Urinary bladder (tissue), 4 donors: ENCODE measurements around the gene PHC3. TPM values are rescaled to one million over a fixed set of nuclear protein-coding genes. Genes with fewer than 3 reads are reported as not detected.
A peak's percentile ranks its signal among the peaks of the same experiment; 100 is the strongest.

Source experiments
- DNase-seq: peaks from one replicate; pipeline ENCODE4 v3.0.0-alpha.2; 2015; ENCODE audit errors: extremely low spot score
- H3K27ac ChIP-seq: one replicate; pipeline ENCODE4 v1.5.1; 2013; ENCODE audit warnings: low read depth, mild to moderate bottlenecking, moderate library complexity
- H3K36me3 ChIP-seq: one replicate; pipeline ENCODE4 v1.6.1; 2013; ENCODE audit warnings: mild to moderate bottlenecking, moderate library complexity; ENCODE audit not compliant: insufficient read depth
- H3K4me1 ChIP-seq: one replicate; pipeline ENCODE4 v1.6.1; 2013; ENCODE audit warnings: mild to moderate bottlenecking, moderate library complexity; ENCODE audit not compliant: insufficient read depth
- H3K4me3 ChIP-seq: one replicate; pipeline ENCODE4 v1.5.1; 2013; ENCODE audit warnings: low read depth, low read length
- WGBS: extraction: QIAGEN DNeasy Blood & Tissue Kit; methylation state at CpG from one replicate; pipeline ENCODE4 v1.1.7; 2013; 5-methylcytosine and 5-hydroxymethylcytosine counted together
- polyA plus RNA-seq: library from polyadenylated mRNA; stranded (reverse); fragments of 200-250 nt; gene quantifications from one replicate; pipeline ENCODE4 v1.2.3, GENCODE V29; 2013
- small RNA-seq: library from RNA; depleted of rRNA; stranded (forward); fragments of <200 nt; gene quantifications from one replicate; pipeline ENCODE3, GENCODE V24; 2014
- total RNA-seq: library from RNA; depleted of rRNA; stranded (reverse); fragments of >200 nt; gene quantifications from one replicate; pipeline ENCODE4 v1.2.3, GENCODE V29; 2014
- donor health status: healthy with polysubstance abuse.
- donor health status: healthy.

PHC3 gene
- total and polyA plus RNA-seq, 2 donors, result 13.7 to 98.6 TPM

DNA sequence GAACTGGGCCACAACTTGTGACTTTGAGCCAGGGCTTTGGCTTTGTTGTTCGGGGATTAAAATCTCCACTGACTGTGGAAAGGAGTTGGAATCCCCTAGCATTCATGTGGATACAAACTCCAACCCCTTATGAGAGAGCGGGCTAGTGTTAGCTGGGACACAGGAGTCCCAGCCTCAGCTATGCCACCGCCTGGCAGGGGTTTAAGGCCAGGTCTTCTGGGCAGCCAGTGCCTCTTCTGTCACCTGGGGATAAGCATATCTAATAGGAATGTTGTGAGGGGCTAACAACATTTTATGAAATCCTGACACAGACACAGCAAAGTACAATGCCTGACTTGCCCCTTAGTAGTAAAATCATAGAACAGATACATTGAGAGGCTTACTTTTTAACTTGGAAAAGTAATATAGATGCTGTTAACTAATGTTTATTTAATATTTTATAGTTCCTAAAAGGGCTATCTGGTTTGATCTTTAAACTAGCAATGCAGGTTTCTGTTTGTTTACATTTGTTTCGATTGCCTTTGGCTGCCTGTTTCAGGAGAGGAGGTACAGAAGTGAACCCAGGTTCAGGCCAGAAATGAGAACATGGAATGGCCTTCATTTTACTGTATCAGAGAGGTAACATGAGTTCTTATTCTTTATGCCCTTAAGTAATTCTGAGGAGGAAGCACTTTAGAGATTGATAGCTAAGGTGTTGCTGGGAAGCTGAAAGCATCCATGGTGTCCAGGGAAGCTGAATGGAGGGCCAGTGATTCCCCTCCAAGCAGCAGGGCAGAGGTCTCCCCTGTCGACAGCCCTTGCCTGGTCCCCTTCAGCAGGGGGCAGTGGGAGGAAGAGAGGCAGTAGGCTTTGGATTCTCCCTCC, 135.0 kb downstream of the PHC3 start:
- DNase-seq, result no peak
- no peak overlapping the region for H3K4me3 ChIP-seq
- no peak overlapping the region for H3K27ac ChIP-seq
- no peaks in the 10 kb centered on the region for H3K36me3 ChIP-seq
- no peaks in the 10 kb centered on the region for H3K4me1 ChIP-seq
- WGBS, result 68% methylated on average over 5 of the region's 5 CpGs

DNA sequence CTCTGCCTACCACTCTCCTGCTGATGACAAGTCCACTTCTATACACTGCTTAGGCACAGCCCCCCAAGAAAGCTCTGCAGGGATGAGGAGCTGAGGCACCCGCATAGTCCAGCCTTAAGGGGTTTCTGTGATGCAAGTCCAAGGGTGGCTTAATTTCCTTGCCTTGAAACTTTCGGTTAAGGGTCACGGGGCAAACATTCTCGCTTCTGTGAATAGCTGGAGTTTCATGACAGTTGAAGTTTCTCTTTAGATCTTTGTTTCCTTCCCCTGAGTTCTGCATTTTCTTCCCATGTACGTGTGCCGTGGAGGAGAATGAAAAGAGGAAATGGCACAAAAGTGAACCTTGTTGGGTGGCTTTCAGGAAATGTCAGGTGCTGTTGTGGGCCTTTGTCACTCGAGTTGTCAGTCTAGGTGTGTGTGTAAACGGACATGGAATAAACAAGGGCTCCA, 136.7 kb downstream of the PHC3 start:
- no peak overlapping the region for H3K4me3 ChIP-seq
- 79% methylated on average over 8 of the region's 8 CpGs for WGBS
- DNase-seq, result no peak
- H3K4me1 ChIP-seq, result no peaks in the 10 kb centered on the region
- no peaks in the 10 kb centered on the region for H3K36me3 ChIP-seq
- H3K27ac ChIP-seq, result no peak overlapping the region

DNA sequence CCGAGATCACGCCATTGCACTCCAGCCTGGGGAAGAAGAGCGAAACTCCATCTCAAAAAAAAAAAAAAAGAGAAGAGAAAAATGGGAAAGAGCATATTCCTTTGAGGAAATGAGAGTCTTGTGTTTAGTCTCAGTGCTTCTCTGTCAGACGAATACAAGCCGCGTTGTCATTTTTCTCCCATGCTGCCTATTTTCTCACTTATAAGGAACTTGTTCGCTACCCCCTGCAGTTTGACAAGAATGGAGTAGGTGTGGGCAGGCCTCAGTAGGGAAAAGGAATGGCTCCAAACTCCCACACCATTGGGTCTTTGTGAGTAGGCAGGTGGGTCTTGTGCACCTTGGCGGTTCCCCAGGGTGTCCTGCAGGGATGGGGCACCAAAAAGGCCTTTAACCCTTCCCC, 137.3 kb downstream of the PHC3 start:
- no peak overlapping the region for H3K4me3 ChIP-seq
- DNase-seq, result no peak
- no peak overlapping the region for H3K27ac ChIP-seq
- no peaks in the 10 kb centered on the region for H3K4me1 ChIP-seq
- H3K36me3 ChIP-seq, result no peaks in the 10 kb centered on the region
- WGBS, result 89% methylated on average over 8 of the region's 8 CpGs

DNA sequence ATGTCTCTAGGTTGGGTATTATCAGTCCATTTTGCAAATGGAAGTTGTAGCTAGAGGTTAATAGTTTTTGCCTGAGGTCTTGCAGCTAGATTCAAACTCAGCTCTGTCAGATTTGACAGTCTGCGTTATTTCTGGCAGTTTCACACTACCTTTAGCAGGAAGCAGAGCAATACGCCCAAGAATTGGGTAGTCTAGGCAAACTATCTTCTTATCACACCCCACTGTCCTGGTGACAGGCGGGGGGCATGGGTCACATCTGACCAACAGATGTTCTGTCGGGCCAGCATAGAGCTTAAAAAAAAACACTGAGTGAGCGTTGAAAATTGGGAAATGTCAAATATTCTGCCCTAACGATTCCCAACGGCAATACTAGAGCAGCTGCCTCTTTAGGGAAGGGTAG, 138.0 kb downstream of the PHC3 start:
- DNase-seq, result no peak
- WGBS, result 58% methylated on average over 7 of the region's 7 CpGs
- Histone ChIP-seq H3K4me3 (no peak overlapping the region), H3K27ac (no peak overlapping the region), H3K4me1 (no peaks in the 10 kb centered on the region), H3K36me3 (no peaks in the 10 kb centered on the region)

- Histone ChIP-seq H3K4me1 (no peaks in the 10 kb centered on the region), H3K27ac (no peak overlapping the region), H3K36me3 (no peaks in the 10 kb centered on the region), H3K4me3 (no peak overlapping the region)
- DNase-seq, result no peak
- 15% methylated on average over 8 of the region's 8 CpGs for WGBS
Observed at GRCh38 chr3:170040418-170040817, 141.1 kb downstream of the PHC3 start.

- Histone ChIP-seq H3K27ac (no peak overlapping the region), H3K36me3 (no peaks in the 10 kb centered on the region), H3K4me1 (no peaks in the 10 kb centered on the region), H3K4me3 (peak overlapping the region; percentile 60)
- WGBS, result 2% methylated on average over 51 of the region's 51 CpGs
- no peak for DNase-seq
Observed at GRCh38 chr3:170038434-170039110, 143.0 kb downstream of the PHC3 start.

Small RNA genes lying within 50 kb of the gene (small RNA-seq; reads per million reads assigned to genes)
- not detected for gene RNU4-38P
- not detected for gene RNU6-315P

Other genes with a start within 250 kb of the PHC3 start
- gene SEC62, start 214.9 kb downstream of the PHC3 start, total RNA-seq, result 78.9 TPM
- 65.5 TPM for gene SEC62, start 214.9 kb downstream of the PHC3 start, polyA plus RNA-seq
- 25.9 TPM for gene GPR160, start 143.7 kb downstream of the PHC3 start, total RNA-seq
- 4.0 TPM for gene GPR160, start 143.7 kb downstream of the PHC3 start, polyA plus RNA-seq
- gene PRKCI, start 40.7 kb upstream of the PHC3 start, total RNA-seq, result 88.2 TPM
- gene PRKCI, start 40.7 kb upstream of the PHC3 start, polyA plus RNA-seq, result 15.5 TPM
- gene SKIL, start 176.0 kb upstream of the PHC3 start, total RNA-seq, result 124 TPM
- gene SKIL, start 176.0 kb upstream of the PHC3 start, polyA plus RNA-seq, result 10.7 TPM
- 28.1 TPM for gene CLDN11, start 237.1 kb upstream of the PHC3 start, total RNA-seq
- 24.6 TPM for gene CLDN11, start 237.1 kb upstream of the PHC3 start, polyA plus RNA-seq